HAP-1 (cell line): ENCODE data around the gene ABCA9.
"Not testable (repeated sequence)": the region's sequence is repeated elsewhere in the genome, so short reads cannot be mapped to it uniquely, and the experiment has no call there.

Experiments
- DNase-seq, 2 experiments: peaks; one replicate each; pipeline ENCODE4 v3.0.0-alpha.2; 2016 to 2020; ENCODE audit warnings: low spot score in 2 of 2
- H3K27me3 ChIP-seq: fragments of 250-450 bp; sonication (Bioruptor Pico); 2 replicates; pipeline ENCODE4 v1.5.1; 2020; ENCODE audit warnings: low read depth, mild to moderate bottlenecking, moderate library complexity
- H3K36me3 ChIP-seq: fragments of 250-450 bp; sonication (Bioruptor Pico); replicated peaks from 2 replicates; pipeline ENCODE4 v1.5.1; 2020; ENCODE audit warnings: mild to moderate bottlenecking
- H3K4me1 ChIP-seq: fragments of 250-450 bp; sonication (Bioruptor Pico); 2 replicates; pipeline ENCODE4 v1.5.1; 2020; ENCODE audit warnings: mild to moderate bottlenecking
- H3K4me3 ChIP-seq: fragments of 250-450 bp; sonication (Bioruptor Pico); 2 replicates; pipeline ENCODE4 v1.5.1; 2020; ENCODE audit warnings: mild to moderate bottlenecking, moderate library complexity
- H3K9me3 ChIP-seq: fragments of 250-450 bp; sonication (Bioruptor Pico); 2 replicates; pipeline ENCODE4 v1.5.1; 2020; ENCODE audit warnings: mild to moderate bottlenecking, moderate library complexity
- in situ Hi-C: fragments of 300-500 bp; cut with MboI; formaldehyde crosslinking; loops from 3 replicates; pipeline ENCODE4 v1.14.3; 2020; ENCODE audit warnings: low sequenced_read_pairs, inconsistent platforms, mixed read lengths

ABCA9 gene

GRCh38 chr17:69043098-69043734, 17.5 kb downstream of the ABCA9 start:
- no peaks in the 10 kb centered on the region for H3K27me3 ChIP-seq
- DNase-seq: no peak
- H3K9me3 ChIP-seq: no peaks in the 10 kb centered on the region
- in situ Hi-C loops: no loop called here
- no peaks in the 10 kb centered on the region for H3K36me3 ChIP-seq
- no peaks in the 10 kb centered on the region for H3K4me1 ChIP-seq
- H3K4me3 ChIP-seq: no peak overlapping the region

- no peak for DNase-seq
- no peaks in the 10 kb centered on the region for H3K27me3 ChIP-seq
- no peaks in the 10 kb centered on the region for H3K36me3 ChIP-seq
- in situ Hi-C loops: no loop called here
- H3K4me1 ChIP-seq: no peaks in the 10 kb centered on the region
- H3K4me3 ChIP-seq: no peak overlapping the region
- no peaks in the 10 kb centered on the region for H3K9me3 ChIP-seq
Measured at GRCh38 chr17:69042308-69042707, 18.4 kb downstream of the ABCA9 start.

- in situ Hi-C loops: no loop called here
- Histone ChIP-seq H3K27me3 (no peaks in the 10 kb centered on the region), H3K4me3 (no peak overlapping the region), H3K36me3 (no peaks in the 10 kb centered on the region), H3K9me3 (no peaks in the 10 kb centered on the region), H3K4me1 (no peaks in the 10 kb centered on the region)
- DNase-seq: no peak
Measured at GRCh38 chr17:69031839-69032238, 28.9 kb downstream of the ABCA9 start.

- in situ Hi-C loops: no loop called here
- H3K27me3 ChIP-seq: no peaks in the 10 kb centered on the region
- no peak for DNase-seq
Measured at GRCh38 chr17:69030169-69030568, 30.6 kb downstream of the ABCA9 start.

GRCh38 chr17:69018687-69019086, 42.0 kb downstream of the ABCA9 start:
- Histone ChIP-seq H3K4me3 (no peak overlapping the region), H3K9me3 (no peaks in the 10 kb centered on the region), H3K4me1 (no peaks in the 10 kb centered on the region), H3K36me3 (no peaks in the 10 kb centered on the region), H3K27me3 (no peaks in the 10 kb centered on the region)
- in situ Hi-C loops: no loop called here
- no peak for DNase-seq

More at GRCh38 chr17:69030169-69030568, 30.6 kb downstream of the ABCA9 start:
- Histone ChIP-seq H3K4me1 (no peaks in the 10 kb centered on the region), H3K4me3 (no peak overlapping the region), H3K36me3 (no peaks in the 10 kb centered on the region), H3K9me3 (no peaks in the 10 kb centered on the region)

- H3K4me1 ChIP-seq: no peaks in the 10 kb centered on the region
- no peaks in the 10 kb centered on the region for H3K9me3 ChIP-seq
- H3K27me3 ChIP-seq: no peaks in the 10 kb centered on the region
- DNase-seq: no peak
- in situ Hi-C loops: no loop called here
- H3K4me3 ChIP-seq: no peak overlapping the region
- H3K36me3 ChIP-seq: no peaks in the 10 kb centered on the region
Measured at GRCh38 chr17:69018022-69018615, 42.6 kb downstream of the ABCA9 start.

GRCh38 chr17:69015631-69016030, 45.1 kb downstream of the ABCA9 start:
- H3K4me1 ChIP-seq: no peaks in the 10 kb centered on the region
- no peak for DNase-seq
- H3K36me3 ChIP-seq: no peaks in the 10 kb centered on the region
- H3K27me3 ChIP-seq: no peaks in the 10 kb centered on the region
- in situ Hi-C loops: no loop called here
- H3K4me3 ChIP-seq: no peak overlapping the region
- no peaks in the 10 kb centered on the region for H3K9me3 ChIP-seq

- Histone ChIP-seq H3K9me3 (no peaks in the 10 kb centered on the region), H3K4me3 (no peak overlapping the region), H3K27me3 (no peaks in the 10 kb centered on the region), H3K4me1 (no peaks in the 10 kb centered on the region), H3K36me3 (no peaks in the 10 kb centered on the region)
- in situ Hi-C loops: no loop called here
- DNase-seq: no peak
Measured at GRCh38 chr17:69012895-69013805, 47.6 kb downstream of the ABCA9 start.

- H3K9me3 ChIP-seq: no peaks in the 10 kb centered on the region
- H3K27me3 ChIP-seq: no peaks in the 10 kb centered on the region
- DNase-seq: no peak
- in situ Hi-C loops: no loop called here
- no peaks in the 10 kb centered on the region for H3K4me1 ChIP-seq
- no peak overlapping the region for H3K4me3 ChIP-seq
- no peaks in the 10 kb centered on the region for H3K36me3 ChIP-seq
Measured at GRCh38 chr17:69009930-69010329, 50.8 kb downstream of the ABCA9 start.

GRCh38 chr17:69004759-69005158, 56.0 kb downstream of the ABCA9 start:
- H3K9me3 ChIP-seq, H3K4me3 ChIP-seq, H3K4me1 ChIP-seq, in situ Hi-C loops, H3K27me3 ChIP-seq, H3K36me3 ChIP-seq, DNase-seq: not testable (repeated sequence)

- DNase-seq, in situ Hi-C loops, H3K27me3 ChIP-seq, H3K4me3 ChIP-seq, H3K4me1 ChIP-seq, H3K36me3 ChIP-seq, H3K9me3 ChIP-seq: not testable (repeated sequence)
Measured at GRCh38 chr17:68999743-69000142, 61.0 kb downstream of the ABCA9 start.

- H3K27me3 ChIP-seq: no peaks in the 10 kb centered on the region
- H3K9me3 ChIP-seq: no peaks in the 10 kb centered on the region
- no peaks in the 10 kb centered on the region for H3K36me3 ChIP-seq
- no peak for DNase-seq
- H3K4me1 ChIP-seq: no peaks in the 10 kb centered on the region
- no peak overlapping the region for H3K4me3 ChIP-seq
- in situ Hi-C loops: no loop called here
Measured at GRCh38 chr17:68993112-68993511, 67.6 kb downstream of the ABCA9 start.

GRCh38 chr17:68987966-68988365, 72.8 kb downstream of the ABCA9 start:
- Histone ChIP-seq H3K27me3 (no peaks in the 10 kb centered on the region), H3K9me3 (no peaks in the 10 kb centered on the region), H3K36me3 (no peaks in the 10 kb centered on the region), H3K4me3 (no peak overlapping the region), H3K4me1 (no peaks in the 10 kb centered on the region)
- in situ Hi-C loops: no loop called here
- DNase-seq: no peak

- no peak for DNase-seq
- Histone ChIP-seq H3K36me3 (no peaks in the 10 kb centered on the region), H3K27me3 (no peaks in the 10 kb centered on the region), H3K4me1 (no peaks in the 10 kb centered on the region), H3K4me3 (no peak overlapping the region), H3K9me3 (no peaks in the 10 kb centered on the region)
- in situ Hi-C loops: no loop called here
Measured at GRCh38 chr17:68981288-68981687, 79.4 kb downstream of the ABCA9 start.
